GM21737 (cell line): ENCODE measurements around the gene SLC38A4.
"Not testable (repeated sequence)": the region's sequence is repeated elsewhere in the genome, so short reads cannot be mapped to it uniquely, and the experiment has no call there.

Experiments used
- ATAC-seq: cut with Tn5 transposase; IDR thresholded peaks from one replicate; pipeline ENCODE4 v1.9.1; 2021; ENCODE audit warnings: mild to moderate bottlenecking, moderate library complexity; ENCODE audit not compliant: unreplicated experiment

SLC38A4 gene

GRCh38 chr12:46825591-46826414 is at the start of gene SLC38A4:
Gene SLC38A4 (minus strand): TSS chr12:46825997. CDS start chr12:46793071, 32,926 bp downstream.
- no peak for ATAC-seq

GRCh38 chr12:46875095-46875494 is 49.3 kb upstream of the SLC38A4 start:
- no peak for ATAC-seq

- ATAC-seq = no peak
Observed at GRCh38 chr12:46874642-46875041, 48.8 kb upstream of the SLC38A4 start.

GRCh38 chr12:46872135-46872534 is 46.3 kb upstream of the SLC38A4 start:
- ATAC-seq = no peak

- no peak for ATAC-seq
Observed at GRCh38 chr12:46865311-46865710, 39.5 kb upstream of the SLC38A4 start.

- no peak for ATAC-seq
Observed at GRCh38 chr12:46858368-46858767, 32.6 kb upstream of the SLC38A4 start.

GRCh38 chr12:46857486-46857885 is 31.7 kb upstream of the SLC38A4 start:
- ATAC-seq = no peak

GRCh38 chr12:46855760-46856159 is 30.0 kb upstream of the SLC38A4 start:
- no peak for ATAC-seq

GRCh38 chr12:46854188-46854587 is 28.4 kb upstream of the SLC38A4 start:
- ATAC-seq = not testable (repeated sequence)

GRCh38 chr12:46848792-46849191 is 23.0 kb upstream of the SLC38A4 start:
- not testable (repeated sequence) for ATAC-seq

GRCh38 chr12:46847001-46847400 is 21.2 kb upstream of the SLC38A4 start:
- no peak for ATAC-seq

GRCh38 chr12:46843811-46844210 is 18.0 kb upstream of the SLC38A4 start:
- no peak for ATAC-seq

- no peak for ATAC-seq
Observed at GRCh38 chr12:46841891-46842290, 16.1 kb upstream of the SLC38A4 start.

- no peak for ATAC-seq
Observed at GRCh38 chr12:46839964-46840363, 14.2 kb upstream of the SLC38A4 start.

- no peak for ATAC-seq
Observed at GRCh38 chr12:46839232-46839631, 13.4 kb upstream of the SLC38A4 start.

GRCh38 chr12:46835785-46836184 is 10.0 kb upstream of the SLC38A4 start:
- no peak for ATAC-seq

- no peak for ATAC-seq
Observed at GRCh38 chr12:46832130-46832704, 6.4 kb upstream of the SLC38A4 start.

- ATAC-seq = no peak
Observed at GRCh38 chr12:46831335-46832129, 5.7 kb upstream of the SLC38A4 start.

- ATAC-seq = no peak
Observed at GRCh38 chr12:46830731-46831334, 5.0 kb upstream of the SLC38A4 start.

- ATAC-seq = no peak
Observed at GRCh38 chr12:46824709-46825108, 1.1 kb downstream of the SLC38A4 start.

- no peak for ATAC-seq
Observed at GRCh38 chr12:46818642-46819041, 7.2 kb downstream of the SLC38A4 start.
